Measurements from ENCODE around the gene BEND5.

Gene BEND5

DNA sequence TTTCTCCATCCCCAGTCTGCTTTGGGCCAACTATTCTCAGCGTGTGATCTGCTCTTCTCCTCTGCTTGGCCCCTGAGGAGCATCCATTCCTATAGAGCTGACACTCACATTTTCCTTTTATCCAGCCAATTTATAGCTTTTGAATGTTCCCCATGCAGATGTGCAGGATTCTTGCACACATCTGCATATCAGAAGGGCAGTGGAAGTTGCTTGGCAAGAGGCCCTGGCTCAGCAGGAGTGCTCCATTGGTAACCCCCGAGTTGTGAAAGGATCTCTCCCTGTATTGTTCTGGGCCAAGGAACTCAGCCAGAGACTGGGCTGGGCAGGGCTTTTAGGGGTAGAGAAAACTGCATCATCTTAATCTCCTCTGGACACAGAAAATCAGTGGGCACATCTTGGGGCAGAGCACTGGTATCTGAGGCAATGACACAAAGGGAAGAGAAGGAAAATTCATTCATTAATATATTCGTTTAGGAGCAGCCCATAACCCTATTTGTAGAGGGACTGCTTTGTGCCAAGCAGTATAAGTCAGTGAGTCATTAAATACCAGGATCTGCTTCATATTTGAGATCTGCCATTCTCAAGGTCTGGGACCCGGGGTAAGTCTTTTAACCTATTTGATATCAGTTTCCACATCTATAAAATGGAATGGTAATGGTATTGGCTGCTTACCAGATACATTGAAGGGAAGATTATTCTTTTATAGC lies 31.0 kb upstream of the BEND5 start:
- in situ Hi-C loops (cut with MboI; ENCODE audit: low pct_unique_long_range_greater_than_20kb, low sequenced_read_pairs, unreplicated experiment), result no loop called here
- TF ChIP-seq, protein P1, sequence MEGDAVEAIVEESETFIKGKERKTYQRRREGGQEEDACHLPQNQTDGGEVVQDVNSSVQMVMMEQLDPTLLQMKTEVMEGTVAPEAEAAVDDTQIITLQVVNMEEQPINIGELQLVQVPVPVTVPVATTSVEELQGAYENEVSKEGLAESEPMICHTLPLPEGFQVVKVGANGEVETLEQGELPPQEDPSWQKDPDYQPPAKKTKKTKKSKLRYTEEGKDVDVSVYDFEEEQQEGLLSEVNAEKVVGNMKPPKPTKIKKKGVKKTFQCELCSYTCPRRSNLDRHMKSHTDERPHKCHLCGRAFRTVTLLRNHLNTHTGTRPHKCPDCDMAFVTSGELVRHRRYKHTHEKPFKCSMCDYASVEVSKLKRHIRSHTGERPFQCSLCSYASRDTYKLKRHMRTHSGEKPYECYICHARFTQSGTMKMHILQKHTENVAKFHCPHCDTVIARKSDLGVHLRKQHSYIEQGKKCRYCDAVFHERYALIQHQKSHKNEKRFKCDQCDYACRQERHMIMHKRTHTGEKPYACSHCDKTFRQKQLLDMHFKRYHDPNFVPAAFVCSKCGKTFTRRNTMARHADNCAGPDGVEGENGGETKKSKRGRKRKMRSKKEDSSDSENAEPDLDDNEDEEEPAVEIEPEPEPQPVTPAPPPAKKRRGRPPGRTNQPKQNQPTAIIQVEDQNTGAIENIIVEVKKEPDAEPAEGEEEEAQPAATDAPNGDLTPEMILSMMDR (IDR thresholded peaks at IDR 0.05; ENCODE audit: extremely low read depth, insufficient read depth, missing control alignments), result no peak
- DNase-seq (ENCODE audit: low spot score), result no peak

DNA sequence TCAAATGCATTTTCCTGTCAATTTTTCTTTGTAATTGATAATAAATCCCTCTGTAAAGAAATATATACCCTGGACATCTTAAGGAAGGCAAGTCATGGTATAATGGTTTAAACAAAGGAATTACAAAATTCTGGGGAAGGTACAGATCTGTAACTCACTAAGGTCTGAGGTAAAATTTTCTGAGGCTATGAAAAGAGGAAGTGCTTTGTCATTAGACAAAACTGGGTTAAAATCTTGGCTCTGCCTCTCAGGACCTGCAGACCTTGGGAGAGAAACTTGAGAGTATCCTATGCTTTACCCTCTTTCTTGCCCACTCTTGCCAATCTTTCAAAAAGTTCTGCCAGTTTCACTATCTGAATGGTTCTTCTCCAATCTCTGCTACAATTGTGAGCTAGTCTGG lies 26.8 kb upstream of the BEND5 start:
- TF ChIP-seq, protein P1 (IDR thresholded peaks at IDR 0.05; ENCODE audit: extremely low read depth, insufficient read depth, missing control alignments), result no peak
- DNase-seq (ENCODE audit: low spot score), result no peak
- in situ Hi-C loops (cut with MboI; ENCODE audit: low pct_unique_long_range_greater_than_20kb, low sequenced_read_pairs, unreplicated experiment), result no loop called here

DNA sequence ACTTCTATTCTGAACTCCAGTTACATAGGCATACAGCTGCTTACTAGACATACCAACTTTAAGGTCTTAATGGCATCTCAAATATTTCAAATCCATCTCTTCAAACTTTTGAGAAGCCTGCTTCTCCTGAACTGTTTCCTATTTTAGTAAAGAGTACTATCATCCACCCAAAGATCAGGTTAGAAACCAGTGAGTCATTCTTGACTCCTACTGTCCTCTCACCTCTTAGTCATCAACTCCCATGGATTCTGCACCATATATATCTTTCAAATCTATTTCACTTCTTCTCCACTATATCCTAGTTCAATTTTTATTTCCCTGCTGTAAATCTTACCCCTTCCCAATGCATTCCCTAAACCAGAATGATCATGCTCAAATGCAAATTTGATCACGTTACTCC lies 18.1 kb upstream of the BEND5 start:
- in situ Hi-C loops (cut with MboI; ENCODE audit: low pct_unique_long_range_greater_than_20kb, low sequenced_read_pairs, unreplicated experiment), result no loop called here
- no peak for DNase-seq (ENCODE audit: low spot score)
- TF ChIP-seq, protein P1 (IDR thresholded peaks at IDR 0.05; ENCODE audit: extremely low read depth, insufficient read depth, missing control alignments), result no peak

DNA sequence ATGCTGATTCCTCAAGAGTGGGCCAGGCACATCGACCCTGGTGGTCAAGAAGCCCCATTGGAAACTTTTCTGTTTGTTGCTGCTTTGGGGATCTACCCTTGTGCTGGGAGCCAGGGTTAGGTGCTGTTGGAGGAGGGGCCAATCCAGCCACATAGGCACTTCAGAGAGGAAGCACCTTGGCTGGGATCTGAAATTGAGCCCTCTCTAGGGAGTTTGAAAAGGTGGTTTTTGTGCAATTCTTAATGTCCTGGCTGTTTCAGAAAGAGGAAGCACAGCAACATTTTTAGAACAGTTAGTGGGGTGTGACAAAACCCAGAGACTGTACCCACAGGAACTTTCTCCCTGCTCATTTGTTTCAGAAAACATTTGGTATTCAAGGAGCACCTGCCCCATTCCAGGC lies 17.2 kb upstream of the BEND5 start:
- in situ Hi-C loops (cut with MboI; ENCODE audit: low pct_unique_long_range_greater_than_20kb, low sequenced_read_pairs, unreplicated experiment), result no loop called here
- TF ChIP-seq, protein P1 (IDR thresholded peaks at IDR 0.05; ENCODE audit: extremely low read depth, insufficient read depth, missing control alignments), result no peak
- peak; percentile 19 for DNase-seq (ENCODE audit: low spot score)

DNA sequence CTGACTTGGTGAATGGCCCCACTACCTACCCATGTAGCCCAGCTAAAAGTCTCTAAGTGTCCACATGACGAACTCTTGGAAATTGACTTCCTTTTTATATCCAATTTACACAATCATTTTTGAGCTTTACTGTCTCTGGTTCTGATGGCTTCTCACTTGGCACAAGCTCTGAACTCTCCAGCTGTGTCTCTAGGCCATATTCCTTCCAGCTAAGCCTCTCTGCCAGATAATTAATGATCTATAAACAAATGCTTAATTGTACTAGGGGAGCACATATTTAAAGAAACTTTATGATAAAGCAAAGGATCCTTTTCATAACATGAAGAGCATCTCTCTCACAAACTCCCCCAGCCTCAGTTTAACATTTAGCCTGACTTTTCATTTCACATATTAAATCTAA lies 16.3 kb upstream of the BEND5 start:
- TF ChIP-seq, protein P1 (IDR thresholded peaks at IDR 0.05; ENCODE audit: extremely low read depth, insufficient read depth, missing control alignments), result no peak
- no peak for DNase-seq (ENCODE audit: low spot score)
- in situ Hi-C loops (cut with MboI; ENCODE audit: low pct_unique_long_range_greater_than_20kb, low sequenced_read_pairs, unreplicated experiment), result no loop called here

DNA sequence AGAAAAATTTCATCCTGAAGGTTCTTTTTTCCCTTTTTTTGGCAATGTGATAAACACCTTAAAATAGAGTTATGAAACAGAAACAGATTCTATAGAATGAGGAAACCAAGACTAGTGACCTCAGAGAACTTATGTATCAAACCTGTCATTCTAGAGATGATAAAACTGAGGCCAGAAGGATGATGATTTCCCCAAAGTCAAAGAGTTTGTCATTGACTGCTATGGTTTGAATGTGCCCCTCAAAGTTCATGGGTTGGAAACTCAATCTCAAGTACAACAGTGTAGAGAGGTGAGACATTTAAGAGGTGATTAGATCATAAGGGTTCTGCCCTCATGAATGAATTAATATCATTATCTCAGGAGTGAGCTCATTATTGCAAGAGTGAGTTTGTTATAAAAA lies 13.7 kb upstream of the BEND5 start:
- in situ Hi-C loops (cut with MboI; ENCODE audit: low pct_unique_long_range_greater_than_20kb, low sequenced_read_pairs, unreplicated experiment), result no loop called here
- TF ChIP-seq, protein P1 (IDR thresholded peaks at IDR 0.05; ENCODE audit: extremely low read depth, insufficient read depth, missing control alignments), result no peak
- peak; percentile 22 for DNase-seq (ENCODE audit: low spot score)

All from GM13977 (cell line).